Ovary (tissue), 9 donors: ENCODE results near the gene CAMTA1. TPM values are rescaled to one million over a fixed set of nuclear protein-coding genes. Genes with fewer than 3 reads are reported as not detected.

Source experiments
- DNase-seq, 5 donors: peaks; one replicate each; pipeline ENCODE4 v3.0.0-alpha.2; 2019 to 2020
- H3K27ac ChIP-seq, 2 donors: fragments of 200-600 bp; one replicate each; pipeline versions ENCODE4 v1.5.1 to v1.8.0; 2019 to 2022
- H3K27me3 ChIP-seq: fragments of 200-600 bp; one replicate; pipeline ENCODE4 v1.8.0; 2022
- H3K36me3 ChIP-seq: fragments of 200-600 bp; sonication (generic); one replicate; pipeline ENCODE4 v1.5.1; 2019
- H3K4me1 ChIP-seq: one replicate; pipeline ENCODE4 v1.8.1; 2013; ENCODE audit warnings: mild to moderate bottlenecking, moderate library complexity; ENCODE audit not compliant: insufficient read depth
- H3K4me3 ChIP-seq: fragments of 200-600 bp; sonication (generic); one replicate; pipeline ENCODE4 v1.5.1; 2017
- H3K9me3 ChIP-seq, 2 donors: fragments of 200-600 bp in 1 of 2; sonication (generic) in 1 of 2; one replicate each; pipeline versions ENCODE4 v1.5.1 to v1.8.1; 2013 to 2019; ENCODE audit warnings: mild to moderate bottlenecking in 1 of 2, moderate library complexity in 1 of 2
- EP300 ChIP-seq: sonication (generic); formaldehyde crosslinking; IDR thresholded peaks from one replicate; pipeline ENCODE4 v1.6.1; 2017; ENCODE audit warnings: antibody characterized with exemption
- POLR2A ChIP-seq: fragments of 450-650 bp; IDR thresholded peaks from one replicate; pipeline ENCODE4 v1.6.1; 2017; ENCODE audit warnings: antibody characterized with exemption, mild to moderate bottlenecking, moderate library complexity
- WGBS, 3 donors: extraction: QIAGEN DNeasy Blood & Tissue Kit in 1 of 3; methylation state at CpG; one replicate each; pipeline versions ENCODE4 v1.1.5 to v1.1.7; 2013 to 2017; 5-methylcytosine and 5-hydroxymethylcytosine counted together
- intact Hi-C, 4 donors: fragments of 100-400 bp; cut with DNase I; formaldehyde crosslinking; loops; one replicate each; pipeline versions ENCODE4 v1.11.0 to v1.15.1; 2022 to 2023
- polyA plus RNA-seq, 2 donors: library from polyadenylated mRNA; stranded (reverse); fragments of 200-250 nt in 1 of 2; fragments of 350-450 nt in 1 of 2; fragmentation: Illumina TruSeq in 1 of 2; extraction: RNeasy Lipid Tissue Mini Kit (QIAGEN cat#74804) in 1 of 2; gene quantifications; one replicate each; pipeline ENCODE4 v1.2.3, GENCODE V29; 2013 to 2014
- total RNA-seq, 7 donors: library from RNA; depleted of rRNA in 2 of 7; stranded (reverse); fragments of >200 nt in 2 of 7; fragmentation: NEBNext Ultra II Directional in 3 of 7; extraction: Animal tissue kit (Norgen Biotek cat#: 25700) in 3 of 7; gene quantifications; one replicate each; pipeline versions ENCODE4 v1.1.0 to v1.2.4, GENCODE V29; 2016 to 2023
- TF ChIP-seq, protein P1 (sequence below), 3 donors: fragments of 450-650 bp in 2 of 3; fragments of 200-600 bp in 1 of 3; IDR thresholded peaks; one replicate each; pipeline versions ENCODE4 v1.5.1 to v1.8.0; 2016 to 2022; ENCODE audit warnings: antibody characterized with exemption in 3 of 3, mild to moderate bottlenecking in 1 of 3
- donor health status: DM: no; HTN: no; CAD: no; lungs with moderate emphysema.
- donor health status: DM: no; HTN: no; CAD: no.
- donor health status: Bipolar disorder and iron deficiency.
- donor health status: DM: yes; HTN: yes; CAD: no.
- donor health status: DM: no; HTN: no; CAD: no.
- donor health status: DM: yes; HTN: yes; CAD: no.

The CAMTA1 gene
- total and polyA plus RNA-seq, 9 donors, result 51.1 to 150 (median 67.4) TPM

DNA sequence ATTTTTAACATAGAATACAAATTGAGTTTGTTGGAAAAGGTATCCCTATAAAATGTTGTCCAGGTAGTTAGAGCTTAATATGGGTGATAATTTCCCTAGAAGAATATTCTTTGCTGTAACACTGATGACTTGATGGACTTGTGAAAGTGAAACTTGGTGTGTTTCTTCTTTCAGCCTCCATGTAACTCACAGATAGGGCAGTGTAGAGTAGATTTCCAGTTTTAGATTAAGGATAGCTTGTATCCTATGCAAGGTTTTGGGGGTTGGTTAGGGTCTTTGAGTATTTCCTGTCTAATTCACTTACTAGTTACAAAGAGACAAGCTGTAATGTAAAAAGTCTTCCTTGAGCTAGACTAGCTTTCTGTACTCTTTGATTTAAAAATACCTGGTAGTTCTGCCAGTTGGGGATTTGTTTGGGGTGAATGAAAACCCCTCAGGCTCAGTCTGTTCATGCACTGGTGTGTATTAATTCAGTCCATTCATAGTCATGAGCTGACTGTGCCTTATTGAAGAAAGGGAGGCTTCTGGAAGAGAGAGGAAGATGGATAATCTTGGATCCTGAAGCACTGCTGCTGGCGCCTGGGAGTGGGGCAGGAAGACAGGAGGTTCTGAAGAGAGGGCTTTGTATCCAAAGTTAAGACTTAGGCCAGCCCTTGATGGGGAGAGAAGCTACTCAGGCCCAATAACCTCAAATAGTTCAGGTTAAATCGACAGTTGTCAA lies 83.6 kb downstream of the CAMTA1 start:
- peaks cover 3% of the 10 kb centered on the region for H3K4me1 ChIP-seq
- WGBS, 3 donors, result 85 to 98% (median 89%) methylated on average over 2 of the region's 2 CpGs
- no peaks in the 10 kb centered on the region for H3K9me3 ChIP-seq
- intact Hi-C loops, result no loop called here
- no peak overlapping the region for H3K4me3 ChIP-seq
- DNase-seq, result no peak
- TF ChIP-seq POLR2A (no peak), EP300 (no peak)
- TF ChIP-seq, protein P1, sequence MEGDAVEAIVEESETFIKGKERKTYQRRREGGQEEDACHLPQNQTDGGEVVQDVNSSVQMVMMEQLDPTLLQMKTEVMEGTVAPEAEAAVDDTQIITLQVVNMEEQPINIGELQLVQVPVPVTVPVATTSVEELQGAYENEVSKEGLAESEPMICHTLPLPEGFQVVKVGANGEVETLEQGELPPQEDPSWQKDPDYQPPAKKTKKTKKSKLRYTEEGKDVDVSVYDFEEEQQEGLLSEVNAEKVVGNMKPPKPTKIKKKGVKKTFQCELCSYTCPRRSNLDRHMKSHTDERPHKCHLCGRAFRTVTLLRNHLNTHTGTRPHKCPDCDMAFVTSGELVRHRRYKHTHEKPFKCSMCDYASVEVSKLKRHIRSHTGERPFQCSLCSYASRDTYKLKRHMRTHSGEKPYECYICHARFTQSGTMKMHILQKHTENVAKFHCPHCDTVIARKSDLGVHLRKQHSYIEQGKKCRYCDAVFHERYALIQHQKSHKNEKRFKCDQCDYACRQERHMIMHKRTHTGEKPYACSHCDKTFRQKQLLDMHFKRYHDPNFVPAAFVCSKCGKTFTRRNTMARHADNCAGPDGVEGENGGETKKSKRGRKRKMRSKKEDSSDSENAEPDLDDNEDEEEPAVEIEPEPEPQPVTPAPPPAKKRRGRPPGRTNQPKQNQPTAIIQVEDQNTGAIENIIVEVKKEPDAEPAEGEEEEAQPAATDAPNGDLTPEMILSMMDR (IDR thresholded peaks at IDR 0.05), result no peak
- H3K36me3 ChIP-seq, result no peaks in the 10 kb centered on the region
- no peaks in the 10 kb centered on the region for H3K27me3 ChIP-seq
- no peak overlapping the region for H3K27ac ChIP-seq

DNA sequence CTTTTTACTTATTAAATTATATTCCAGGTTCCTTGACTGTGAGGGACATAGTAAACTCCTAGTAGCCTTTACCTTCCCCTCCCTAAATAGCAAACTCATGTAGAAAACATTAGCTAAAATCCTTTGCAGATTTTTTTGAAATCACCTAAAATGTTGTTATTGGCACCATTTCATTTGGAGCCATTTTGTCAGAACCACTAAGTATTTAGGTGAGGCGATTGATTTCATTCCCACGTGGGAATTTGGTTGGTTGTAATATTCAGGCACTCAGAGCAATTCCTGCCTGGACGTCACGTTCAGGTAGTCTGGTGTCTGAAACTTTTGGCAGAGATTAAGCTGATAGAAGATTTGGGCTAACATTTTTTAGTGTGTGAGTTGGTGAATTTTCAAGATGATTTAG lies 84.3 kb downstream of the CAMTA1 start:
- no peaks in the 10 kb centered on the region for H3K27me3 ChIP-seq
- no peak overlapping the region for H3K27ac ChIP-seq
- no peaks in the 10 kb centered on the region for H3K36me3 ChIP-seq
- no peak overlapping the region for H3K4me3 ChIP-seq
- TF ChIP-seq EP300 (no peak), POLR2A (no peak)
- TF ChIP-seq, protein P1 (IDR thresholded peaks at IDR 0.05), result no peak
- DNase-seq, result no peak
- no peaks in the 10 kb centered on the region for H3K9me3 ChIP-seq
- intact Hi-C loops, result no loop called here
- H3K4me1 ChIP-seq, result peaks cover 3% of the 10 kb centered on the region
- WGBS, 3 donors, result 85 to 88% (median 88%) methylated on average over 4 of the region's 4 CpGs

DNA sequence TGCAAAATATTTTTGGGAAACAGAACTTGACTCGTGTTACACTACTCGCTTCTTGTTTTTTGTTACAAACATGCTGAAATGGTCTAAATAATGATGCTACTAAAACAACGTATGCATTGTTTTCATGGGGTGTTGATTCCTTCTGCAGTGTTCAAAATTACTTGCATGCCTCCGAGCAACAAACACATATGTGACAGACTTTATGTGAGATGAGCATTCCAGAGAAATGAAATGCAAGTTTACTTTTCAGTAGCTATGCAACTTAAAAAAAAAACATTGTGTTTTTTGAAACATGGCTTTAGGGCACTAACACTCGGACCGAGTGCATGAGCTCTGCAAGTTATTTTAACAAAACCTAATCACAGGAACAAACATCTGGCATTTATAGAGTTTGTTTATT lies 84.8 kb downstream of the CAMTA1 start:
- WGBS, 3 donors, result 45 to 60% (median 55%) methylated on average over 6 of the region's 6 CpGs
- no peak overlapping the region for H3K4me3 ChIP-seq
- H3K4me1 ChIP-seq, result peaks cover 3% of the 10 kb centered on the region
- intact Hi-C loops, result no loop called here
- H3K27ac ChIP-seq, result no peak overlapping the region
- TF ChIP-seq POLR2A (no peak), EP300 (no peak)
- TF ChIP-seq, protein P1 (IDR thresholded peaks at IDR 0.05), result no peak
- DNase-seq, result no peak
- H3K27me3 ChIP-seq, result no peaks in the 10 kb centered on the region
- H3K9me3 ChIP-seq, result no peaks in the 10 kb centered on the region
- H3K36me3 ChIP-seq, result no peaks in the 10 kb centered on the region

DNA sequence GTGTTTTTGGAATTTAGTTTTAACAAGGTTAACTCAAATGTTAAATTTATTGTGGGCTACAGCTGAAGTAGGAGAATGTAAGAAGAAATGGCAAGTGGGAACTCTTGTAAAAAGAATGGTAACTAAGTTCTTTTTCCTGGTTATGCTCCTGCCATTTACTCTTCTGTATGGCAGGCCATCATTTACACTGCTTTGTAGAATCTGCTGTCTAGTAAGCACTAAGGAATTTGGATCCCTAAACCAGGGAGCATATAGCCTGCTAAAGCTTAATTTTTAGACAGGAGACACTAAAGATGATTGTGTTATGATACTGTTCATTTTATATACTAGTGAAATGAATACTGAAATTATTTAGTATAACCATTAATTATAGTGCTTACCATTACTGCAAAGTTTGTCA lies 85.3 kb downstream of the CAMTA1 start:
- Histone ChIP-seq H3K9me3 (no peaks in the 10 kb centered on the region), H3K36me3 (no peaks in the 10 kb centered on the region), H3K4me1 (peaks cover 3% of the 10 kb centered on the region), H3K4me3 (no peak overlapping the region), H3K27me3 (no peaks in the 10 kb centered on the region), H3K27ac (no peak overlapping the region)
- DNase-seq, result no peak
- TF ChIP-seq POLR2A, result no peak
- TF ChIP-seq, protein P1 (IDR thresholded peaks at IDR 0.05), result no peak
- intact Hi-C loops, result no loop called here
